ENCODE results near the gene NAV3. TPM values are rescaled to one million over a fixed set of nuclear protein-coding genes. Genes with fewer than 3 reads are reported as not detected.

NAV3 gene
- total and polyA plus RNA-seq, 4 donors, result 1.6 to 12.5 (median 5.6) TPM

- H3K9ac ChIP-seq (ENCODE audit: insufficient read depth in 1 of 2, low read length in 2 of 2), result no peak overlapping the region
- H3K9me3 ChIP-seq (ENCODE audit: control insufficient read depth in 4 of 4, insufficient read depth in 3 of 4, low read length in 3 of 4), result no peaks in the 10 kb centered on the region
- no peaks in the 10 kb centered on the region for H3K27me3 ChIP-seq (ENCODE audit: control insufficient read depth in 3 of 3, insufficient read depth in 3 of 3, low read length in 2 of 3)
- ATAC-seq (ENCODE audit: insufficient read depth, low FRiP score), result no peak
- no peak for TF ChIP-seq CTCF (IDR thresholded peaks at IDR 0.05; ENCODE audit: control extremely low read depth, extremely low read depth)
- H3K36me3 ChIP-seq (ENCODE audit: control insufficient read depth in 4 of 4, insufficient read depth in 4 of 4, low read length in 4 of 4), result peaks cover 0 to 5% (median 0%) of the 10 kb centered on the region in 4 donors
- no peak overlapping the region for H3K27ac ChIP-seq (ENCODE audit: low read depth in 1 of 2, low read length in 1 of 2)
- H3K4me1 ChIP-seq (ENCODE audit: control insufficient read depth in 5 of 5, insufficient read depth in 5 of 5, low read length in 5 of 5), result no peaks in the 10 kb centered on the region
- H3K4me3 ChIP-seq, result no peak overlapping the region
- DNase-seq, result no peak
Observed at GRCh38 chr12:78055545-78055944, 224.9 kb downstream of the NAV3 start.

- Histone ChIP-seq H3K9me3 (ENCODE audit: control insufficient read depth in 4 of 4, insufficient read depth in 3 of 4, low read length in 3 of 4) (no peaks in the 10 kb centered on the region), H3K4me1 (ENCODE audit: control insufficient read depth in 5 of 5, insufficient read depth in 5 of 5, low read length in 5 of 5) (no peaks in the 10 kb centered on the region), H3K9ac (ENCODE audit: insufficient read depth in 1 of 2, low read length in 2 of 2) (no peak overlapping the region), H3K27ac (ENCODE audit: low read depth in 1 of 2, low read length in 1 of 2) (no peak overlapping the region), H3K4me3 (no peak overlapping the region), H3K27me3 (ENCODE audit: control insufficient read depth in 3 of 3, insufficient read depth in 3 of 3, low read length in 2 of 3) (no peaks in the 10 kb centered on the region), H3K36me3 (ENCODE audit: control insufficient read depth in 4 of 4, insufficient read depth in 4 of 4, low read length in 4 of 4) (no peaks in the 10 kb centered on the region)
- ATAC-seq (ENCODE audit: insufficient read depth, low FRiP score), result no peak
- no peak for TF ChIP-seq CTCF (IDR thresholded peaks at IDR 0.05; ENCODE audit: control extremely low read depth, extremely low read depth)
- no peak for DNase-seq
- 92 to 94% methylated on average over 1 of the region's 1 CpG for WGBS, 2 donors
Observed at GRCh38 chr12:78057075-78057474, 226.4 kb downstream of the NAV3 start.

- WGBS, 2 donors, result 94 to 98% methylated on average over 1 of the region's 1 CpG
- DNase-seq, result no peak
- H3K27ac ChIP-seq (ENCODE audit: low read depth in 1 of 2, low read length in 1 of 2), result no peak overlapping the region
Observed at GRCh38 chr12:78060186-78060585, 229.5 kb downstream of the NAV3 start.

More at GRCh38 chr12:78060186-78060585, 229.5 kb downstream of the NAV3 start:
- Histone ChIP-seq H3K4me1 (ENCODE audit: control insufficient read depth in 5 of 5, insufficient read depth in 5 of 5, low read length in 5 of 5) (peaks cover 0 to 3% (median 0%) of the 10 kb centered on the region in 5 donors), H3K27me3 (ENCODE audit: control insufficient read depth in 3 of 3, insufficient read depth in 3 of 3, low read length in 2 of 3) (no peaks in the 10 kb centered on the region), H3K9ac (ENCODE audit: insufficient read depth in 1 of 2, low read length in 2 of 2) (no peak overlapping the region), H3K9me3 (ENCODE audit: control insufficient read depth in 4 of 4, insufficient read depth in 3 of 4, low read length in 3 of 4) (no peaks in the 10 kb centered on the region), H3K4me3 (no peak overlapping the region), H3K36me3 (ENCODE audit: control insufficient read depth in 4 of 4, insufficient read depth in 4 of 4, low read length in 4 of 4) (no peaks in the 10 kb centered on the region)
- no peak for TF ChIP-seq CTCF (IDR thresholded peaks at IDR 0.05; ENCODE audit: control extremely low read depth, extremely low read depth)
- no peak for ATAC-seq (ENCODE audit: insufficient read depth, low FRiP score)

Measured in lung (tissue), 12 donors.